HG02973 (cell line): Measurements from ENCODE around the gene BTBD17.

ENCODE experiments used
- ATAC-seq: cut with Tn5 transposase; IDR thresholded peaks from one replicate; pipeline ENCODE4 v1.9.1; 2021; ENCODE audit warnings: moderate library complexity; ENCODE audit not compliant: unreplicated experiment

Gene BTBD17

GRCh38 chr17:74362069-74362405 is 369 bp upstream of the BTBD17 start:
- ATAC-seq, result no peak

GRCh38 chr17:74360899-74361229 is 804 bp downstream of the BTBD17 start:
- ATAC-seq, result no peak

- no peak for ATAC-seq
These were observed 1.8 kb downstream of the BTBD17 start for GRCh38 chr17:74359916-74360315.

DNA sequence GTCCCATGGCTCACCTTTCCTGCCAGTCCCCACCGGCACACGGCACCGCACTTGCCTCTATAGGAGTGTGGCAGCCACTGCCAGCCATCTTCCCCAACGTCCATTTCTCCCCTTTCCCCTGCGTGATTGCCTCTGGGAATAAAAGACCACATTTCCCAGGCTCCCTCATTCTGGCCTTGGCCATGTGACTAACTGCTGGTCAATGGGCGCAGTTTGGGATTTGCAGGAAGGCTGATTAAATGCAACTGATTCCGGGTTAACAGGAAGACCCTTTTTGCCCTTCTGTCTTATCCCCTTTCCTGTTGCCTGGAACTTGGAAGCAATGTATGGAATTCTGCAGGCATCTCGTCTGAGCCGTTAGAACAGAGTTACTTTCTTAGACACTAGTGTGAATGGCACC is 3.0 kb downstream of the BTBD17 start:
- no peak for ATAC-seq

GRCh38 chr17:74357466-74357809 is 4.2 kb downstream of the BTBD17 start:
- ATAC-seq, result no peak

DNA sequence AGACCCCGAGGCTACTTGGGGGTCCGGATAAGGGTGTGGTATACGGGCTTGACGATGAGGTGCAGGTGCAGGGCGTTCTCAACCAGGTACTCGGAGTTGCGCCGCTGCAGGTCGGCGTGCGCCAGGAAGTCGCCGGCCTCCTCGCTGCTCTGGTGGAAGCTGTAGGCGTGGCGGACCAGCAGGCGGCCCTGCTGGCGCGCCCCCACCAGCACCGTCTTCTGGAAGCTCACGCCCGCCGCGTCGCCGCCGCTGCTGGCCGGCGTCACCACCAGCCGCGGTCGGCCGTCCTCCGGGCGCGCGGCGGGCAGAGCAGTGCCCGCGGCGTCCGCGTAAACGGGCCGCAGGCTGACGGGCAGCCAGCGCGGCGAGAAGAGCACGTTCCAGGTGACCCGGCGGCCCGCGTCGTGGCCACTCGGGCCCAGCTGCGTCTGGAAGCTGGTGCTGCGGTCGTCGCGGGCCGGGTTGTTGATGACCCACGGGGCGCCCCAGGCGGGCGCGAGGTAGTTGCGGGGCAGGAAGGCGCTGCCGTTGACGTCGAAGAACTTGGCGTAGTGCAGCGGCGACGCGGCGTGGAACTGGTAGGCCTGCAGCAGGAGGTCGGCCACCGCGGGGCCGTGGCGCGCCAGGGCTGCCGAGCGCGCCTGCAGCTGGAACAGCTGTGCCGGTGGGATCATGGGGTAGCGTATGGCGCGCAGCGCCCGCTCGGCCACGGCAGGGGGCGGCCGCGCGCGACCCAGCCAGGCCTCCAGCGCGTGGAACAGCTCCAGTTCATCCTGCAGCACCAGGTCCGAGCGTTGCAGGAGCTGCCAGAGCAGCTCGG is 4.8 kb downstream of the BTBD17 start:
- no peak for ATAC-seq

- ATAC-seq, result no peak
These were observed 6.6 kb downstream of the BTBD17 start for GRCh38 chr17:74355065-74355464.

- no peak for ATAC-seq
These were observed 7.1 kb downstream of the BTBD17 start for GRCh38 chr17:74354561-74354960.

GRCh38 chr17:74354123-74354522 is 7.5 kb downstream of the BTBD17 start:
- no peak for ATAC-seq

GRCh38 chr17:74353446-74354060 is 8.1 kb downstream of the BTBD17 start:
- ATAC-seq, result no peak

DNA sequence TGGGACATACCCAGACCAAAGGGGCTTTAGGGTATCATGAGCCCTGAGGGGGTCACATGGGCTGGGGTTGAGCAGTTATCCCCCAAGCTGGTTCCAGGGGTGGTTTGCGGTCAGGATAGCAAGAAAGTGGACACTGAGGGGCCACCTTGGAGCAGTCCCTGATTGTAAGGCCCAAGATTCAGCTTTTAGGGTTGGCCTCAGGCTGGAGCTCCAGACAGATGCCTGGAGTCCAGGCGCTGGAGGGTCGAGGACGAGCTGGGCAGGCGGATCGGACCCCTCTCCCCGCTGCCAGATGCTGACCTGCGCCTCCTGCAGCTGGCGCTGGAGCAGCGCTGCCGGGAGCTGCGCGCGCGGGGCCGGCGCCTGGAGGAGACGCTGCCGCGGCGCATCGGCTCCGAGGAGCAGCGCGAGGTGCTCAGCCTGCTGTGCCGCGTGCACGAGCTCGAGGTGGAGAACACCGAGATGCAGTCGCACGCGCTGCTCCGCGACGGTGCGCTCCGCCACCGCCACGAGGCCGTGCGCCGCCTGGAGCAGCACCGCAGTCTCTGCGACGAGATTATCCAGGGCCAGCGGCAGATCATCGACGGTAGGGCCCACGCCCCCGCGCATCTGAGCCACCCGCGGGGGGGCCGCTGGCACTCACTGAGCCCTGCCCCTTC is 10.0 kb downstream of the BTBD17 start:
- ATAC-seq, result no peak

DNA sequence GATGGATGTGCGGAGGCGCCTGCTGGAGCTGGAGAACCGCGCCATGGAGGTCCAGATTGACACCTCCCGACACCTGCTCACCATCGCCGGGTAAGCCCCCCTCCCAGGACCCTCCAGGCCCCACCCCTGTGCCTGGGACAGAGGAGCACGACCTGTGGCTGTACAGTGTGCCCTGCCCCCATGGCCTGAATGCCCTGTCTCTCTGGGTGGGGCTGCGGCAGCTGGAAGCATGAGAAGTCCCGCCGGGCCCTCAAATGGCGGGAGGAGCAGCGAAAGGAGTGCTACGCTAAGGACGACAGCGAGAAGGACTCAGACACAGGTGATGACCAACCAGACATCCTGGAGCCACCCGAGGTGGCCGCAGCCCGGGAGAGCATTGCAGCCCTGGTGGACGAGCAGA is 11.2 kb downstream of the BTBD17 start:
- ATAC-seq, result no peak

GRCh38 chr17:74349120-74349519 is 12.5 kb downstream of the BTBD17 start:
- no peak for ATAC-seq

- no peak for ATAC-seq
These were observed 14.0 kb downstream of the BTBD17 start for GRCh38 chr17:74347646-74348045.

GRCh38 chr17:74345433-74346241 is 16.0 kb downstream of the BTBD17 start:
- no peak for ATAC-seq

DNA sequence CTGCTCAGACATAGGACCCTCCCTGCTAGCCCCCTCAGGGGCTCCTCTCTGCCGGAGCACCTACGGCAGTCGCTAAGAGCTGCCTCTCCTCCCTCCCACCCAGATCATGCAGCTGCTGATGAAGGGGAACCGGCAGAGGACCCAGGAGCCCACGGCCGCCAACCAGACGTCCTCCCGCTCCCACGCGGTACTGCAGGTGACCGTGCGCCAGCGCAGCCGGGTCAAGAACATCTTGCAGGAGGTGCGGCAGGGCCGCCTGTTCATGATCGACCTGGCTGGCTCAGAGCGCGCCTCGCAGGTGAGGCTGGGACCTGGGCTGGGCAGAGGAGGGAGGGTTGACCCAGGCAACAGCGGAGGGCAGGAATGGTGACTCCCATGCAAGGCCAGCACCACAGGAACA is 17.0 kb downstream of the BTBD17 start:
- ATAC-seq, result no peak

DNA sequence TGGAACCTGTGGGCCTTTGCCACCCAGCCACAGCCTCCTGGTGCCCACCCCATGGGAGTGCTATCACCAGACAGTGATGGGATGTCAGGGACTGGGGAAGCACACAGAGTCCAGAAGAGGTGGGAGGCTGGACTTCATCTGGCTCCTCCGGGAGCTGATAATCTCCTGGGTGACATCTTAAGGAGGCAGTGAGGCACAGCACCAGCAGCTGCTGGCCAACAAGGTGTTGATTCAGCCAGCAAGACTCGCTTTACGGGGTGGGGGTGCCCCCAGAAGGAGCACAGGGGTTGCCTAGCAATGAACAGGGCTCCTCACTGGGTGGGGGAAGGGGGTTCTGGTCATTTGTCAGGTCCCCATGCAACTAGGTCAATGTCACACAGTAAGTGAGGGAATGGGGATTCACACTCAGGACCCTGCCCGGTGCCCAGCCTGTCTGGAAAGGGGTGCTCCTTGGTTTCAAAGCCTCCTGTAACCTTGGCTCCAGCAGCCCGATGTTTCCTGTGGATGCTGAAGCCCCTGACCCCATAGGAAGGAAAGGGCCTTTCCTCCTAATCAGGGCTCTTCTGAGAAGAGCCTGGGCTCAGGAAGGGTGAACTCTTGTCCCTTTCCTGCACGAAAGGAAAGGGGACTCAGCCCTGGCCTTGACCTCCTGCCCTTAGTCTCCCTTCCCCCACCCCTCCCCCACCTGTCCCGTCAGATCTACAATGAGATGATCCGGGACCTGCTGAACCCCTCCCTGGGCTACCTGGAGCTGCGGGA is 18.0 kb downstream of the BTBD17 start:
- no peak for ATAC-seq

DNA sequence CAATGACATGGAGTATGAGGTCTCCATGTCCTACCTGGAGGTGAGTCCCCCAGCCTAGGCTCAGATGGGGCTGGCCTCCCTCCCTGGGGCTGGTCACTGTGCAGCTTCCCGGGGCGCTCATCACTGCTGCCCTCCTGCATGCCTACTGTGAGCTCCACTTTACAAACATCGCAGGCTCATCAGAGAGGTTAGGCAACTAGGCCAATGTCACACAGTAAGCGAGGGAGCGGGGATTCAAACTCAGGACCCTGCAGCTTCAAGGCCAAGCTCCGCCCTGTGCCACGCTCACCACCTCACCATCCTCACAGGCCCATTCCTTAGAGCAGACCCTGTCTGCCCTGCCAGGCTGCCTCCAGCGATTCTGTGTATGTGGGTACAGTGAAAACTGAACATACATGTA is 18.5 kb downstream of the BTBD17 start:
- no peak for ATAC-seq

DNA sequence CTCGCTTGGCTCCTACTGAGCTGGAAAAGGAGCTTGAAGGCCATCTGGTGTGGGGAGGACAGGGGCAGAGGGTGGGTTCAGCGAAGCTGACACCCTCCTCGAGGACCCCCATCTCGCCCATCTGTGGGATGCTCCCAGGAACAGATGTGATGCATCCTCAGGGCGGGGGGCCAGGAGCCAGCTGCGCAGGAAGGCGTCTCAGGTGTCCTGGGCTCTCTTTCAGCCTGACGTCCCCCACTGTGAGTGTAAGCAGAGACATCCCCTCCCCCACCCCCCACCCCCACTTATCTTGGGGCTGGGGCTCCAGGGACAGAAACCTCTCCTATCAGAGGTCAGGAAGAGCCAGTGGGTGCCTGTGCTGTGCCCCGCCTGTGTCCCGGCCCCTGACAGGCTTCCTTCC is 19.4 kb downstream of the BTBD17 start:
- no peak for ATAC-seq

DNA sequence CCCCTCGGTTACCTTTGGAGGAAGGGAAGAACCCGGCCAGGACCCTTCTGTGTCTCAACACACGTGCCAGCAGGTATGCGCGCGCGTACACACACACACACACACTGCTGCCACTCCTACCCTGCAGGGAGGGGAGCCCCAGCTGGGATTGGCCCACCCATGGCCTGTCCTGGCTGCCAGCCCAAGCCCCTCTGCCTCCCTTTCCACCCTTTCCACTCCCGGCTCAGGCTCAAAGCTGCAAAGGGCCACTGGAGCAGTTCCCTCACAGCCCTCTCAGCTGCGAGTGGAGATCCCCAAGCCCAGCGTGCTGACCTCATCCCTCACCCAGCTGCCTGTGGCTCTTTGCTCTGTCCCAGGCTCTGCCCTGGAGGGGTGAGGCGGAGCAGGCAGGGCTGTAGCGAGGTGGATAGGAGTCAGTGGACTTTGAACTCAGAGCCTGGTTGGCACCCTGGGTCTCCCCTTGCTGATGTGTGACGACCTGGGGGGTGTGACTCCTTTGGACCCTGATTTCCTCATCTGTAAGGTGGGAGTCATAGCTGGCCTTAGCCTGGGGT is 21.1 kb downstream of the BTBD17 start:
- ATAC-seq, result no peak
